Activated CD4-positive, alpha-beta T cell treated with anti-CD3 and anti-CD28 coated beads, Interleukin-2, amount 10 ng/mL, durations not matched to agents 24 days and 14 days (primary cell): ENCODE data around the gene FHOD3. TPM values are rescaled to one million over a fixed set of nuclear protein-coding genes. Genes with fewer than 3 reads are reported as not detected.

ENCODE experiments used
- DNase-seq: peaks from one replicate; pipeline ENCODE4 v3.0.0; 2022
- H3K27ac Mint-ChIP-seq: one replicate; pipeline ENCODE4 v1.8.0; 2022; ENCODE audit warnings: mild to moderate bottlenecking, mixed read lengths
- H3K27me3 Mint-ChIP-seq: one replicate; pipeline ENCODE4 v1.8.0; 2022; ENCODE audit warnings: mixed read lengths
- H3K36me3 Mint-ChIP-seq: one replicate; pipeline ENCODE4 v1.8.0; 2022; ENCODE audit warnings: low read depth, mild to moderate bottlenecking, mixed read lengths
- H3K4me1 Mint-ChIP-seq: one replicate; pipeline ENCODE4 v1.8.0; 2021; ENCODE audit warnings: mixed read lengths
- H3K4me3 Mint-ChIP-seq: one replicate; pipeline ENCODE4 v1.8.0; 2022; ENCODE audit warnings: mild to moderate bottlenecking, moderate library complexity, mixed read lengths
- H3K9me3 Mint-ChIP-seq: one replicate; pipeline ENCODE4 v1.8.0; 2021; ENCODE audit warnings: mixed read lengths
- intact Hi-C: fragments of 100-400 bp; cut with micrococcal nuclease; formaldehyde crosslinking; loops from one replicate; pipeline ENCODE4 v1.15.1; 2023
- total RNA-seq: library from RNA; stranded (reverse); gene quantifications from 2 replicates; pipeline ENCODE4 v1.2.3, GENCODE V29; 2022

The FHOD3 gene
- total RNA-seq, 1 donor from 2014 or later = not detected

GRCh38 chr18:36481935-36482334, 184.4 kb downstream of the FHOD3 start:
- no peaks in the 10 kb centered on the region for H3K36me3 Mint-ChIP-seq
- DNase-seq = no peak
- no peak overlapping the region for H3K4me3 Mint-ChIP-seq
- no peaks in the 10 kb centered on the region for H3K4me1 Mint-ChIP-seq
- H3K27ac Mint-ChIP-seq = no peak overlapping the region
- H3K9me3 Mint-ChIP-seq = no peaks in the 10 kb centered on the region
- peaks cover 2% of the 10 kb centered on the region for H3K27me3 Mint-ChIP-seq
- intact Hi-C loops = no loop called here

GRCh38 chr18:36484591-36484990, 187.1 kb downstream of the FHOD3 start:
- no peak for DNase-seq
- H3K4me1 Mint-ChIP-seq = no peaks in the 10 kb centered on the region
- no peaks in the 10 kb centered on the region for H3K36me3 Mint-ChIP-seq
- peaks cover 2% of the 10 kb centered on the region for H3K27me3 Mint-ChIP-seq
- no peak overlapping the region for H3K27ac Mint-ChIP-seq
- H3K4me3 Mint-ChIP-seq = no peak overlapping the region
- intact Hi-C loops = no loop called here
- H3K9me3 Mint-ChIP-seq = no peaks in the 10 kb centered on the region

GRCh38 chr18:36485772-36486171, 188.3 kb downstream of the FHOD3 start:
- Mint-ChIP-seq H3K9me3 (no peaks in the 10 kb centered on the region), H3K27ac (no peak overlapping the region), H3K4me1 (no peaks in the 10 kb centered on the region)

GRCh38 chr18:36488131-36488530, 190.6 kb downstream of the FHOD3 start:
- no peaks in the 10 kb centered on the region for H3K9me3 Mint-ChIP-seq
- no peaks in the 10 kb centered on the region for H3K4me1 Mint-ChIP-seq
- H3K27ac Mint-ChIP-seq = no peak overlapping the region
- H3K36me3 Mint-ChIP-seq = no peaks in the 10 kb centered on the region
- DNase-seq = no peak
- peaks cover 3% of the 10 kb centered on the region for H3K27me3 Mint-ChIP-seq
- no peak overlapping the region for H3K4me3 Mint-ChIP-seq
- intact Hi-C loops = no loop called here

More at GRCh38 chr18:36485772-36486171, 188.3 kb downstream of the FHOD3 start:
- no peak overlapping the region for H3K4me3 Mint-ChIP-seq
- H3K27me3 Mint-ChIP-seq = peaks cover 2% of the 10 kb centered on the region
- intact Hi-C loops = no loop called here
- DNase-seq = no peak
- no peaks in the 10 kb centered on the region for H3K36me3 Mint-ChIP-seq

GRCh38 chr18:36490897-36491296, 193.4 kb downstream of the FHOD3 start:
- H3K4me3 Mint-ChIP-seq = no peak overlapping the region
- H3K36me3 Mint-ChIP-seq = no peaks in the 10 kb centered on the region
- no peak for DNase-seq
- H3K27me3 Mint-ChIP-seq = peaks cover 3% of the 10 kb centered on the region
- H3K9me3 Mint-ChIP-seq = no peaks in the 10 kb centered on the region
- H3K4me1 Mint-ChIP-seq = no peaks in the 10 kb centered on the region
- intact Hi-C loops = no loop called here
- H3K27ac Mint-ChIP-seq = no peak overlapping the region

- Mint-ChIP-seq H3K9me3 (no peaks in the 10 kb centered on the region), H3K27me3 (peaks cover 3% of the 10 kb centered on the region), H3K36me3 (no peaks in the 10 kb centered on the region), H3K4me3 (no peak overlapping the region), H3K4me1 (no peaks in the 10 kb centered on the region), H3K27ac (no peak overlapping the region)
- intact Hi-C loops = no loop called here
- DNase-seq = no peak
These were observed 195.3 kb downstream of the FHOD3 start for GRCh38 chr18:36492604-36493329.

DNA sequence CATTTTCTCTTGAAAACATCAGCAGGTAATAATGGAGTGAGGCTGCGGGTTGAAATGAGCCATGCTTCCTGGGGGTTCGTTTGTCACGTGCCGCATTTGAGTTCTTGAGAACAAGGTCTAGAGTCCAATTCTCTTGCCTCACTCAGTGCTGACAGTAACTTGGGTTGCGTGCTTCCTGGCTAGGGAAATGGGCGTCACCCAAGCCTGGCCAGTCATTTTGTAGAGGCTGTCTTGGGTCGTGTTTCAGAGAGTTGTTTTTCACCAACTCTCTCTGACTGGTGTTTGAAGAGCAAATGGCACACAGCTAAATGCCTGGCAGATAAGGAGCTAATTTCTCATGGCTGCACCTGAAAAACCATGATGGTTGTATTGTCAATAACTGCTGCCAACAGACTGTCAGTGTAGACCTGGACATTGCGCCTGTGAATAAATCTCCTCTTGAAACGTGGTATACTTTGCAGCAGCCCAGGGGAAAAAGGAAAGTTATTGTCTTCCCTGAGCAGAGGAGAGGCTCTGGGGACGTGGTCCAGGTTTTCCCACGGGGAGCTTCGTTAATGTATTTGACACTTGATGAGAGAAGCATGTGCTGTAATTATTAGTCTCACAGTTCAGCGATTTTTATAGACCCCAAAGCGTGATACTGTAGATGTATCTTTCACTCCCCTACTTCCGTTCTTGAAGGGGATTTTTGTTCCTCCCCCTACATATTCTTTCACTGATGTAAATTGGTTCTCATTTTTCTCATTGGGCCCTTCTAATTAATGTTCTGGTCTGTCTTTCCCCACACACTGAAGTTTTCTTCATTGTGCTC, 196.0 kb downstream of the FHOD3 start:
- no peak overlapping the region for H3K4me3 Mint-ChIP-seq
- no peaks in the 10 kb centered on the region for H3K4me1 Mint-ChIP-seq
- intact Hi-C loops = no loop called here
- H3K36me3 Mint-ChIP-seq = no peaks in the 10 kb centered on the region
- DNase-seq = no peak
- H3K27me3 Mint-ChIP-seq = peaks cover 3% of the 10 kb centered on the region
- H3K9me3 Mint-ChIP-seq = no peaks in the 10 kb centered on the region
- no peak overlapping the region for H3K27ac Mint-ChIP-seq

- DNase-seq = no peak
- no peaks in the 10 kb centered on the region for H3K4me1 Mint-ChIP-seq
- H3K27ac Mint-ChIP-seq = no peak overlapping the region
- H3K27me3 Mint-ChIP-seq = peaks cover 3% of the 10 kb centered on the region
- no peaks in the 10 kb centered on the region for H3K36me3 Mint-ChIP-seq
- intact Hi-C loops = no loop called here
- H3K9me3 Mint-ChIP-seq = no peaks in the 10 kb centered on the region
- no peak overlapping the region for H3K4me3 Mint-ChIP-seq
These were observed 196.6 kb downstream of the FHOD3 start for GRCh38 chr18:36494160-36494437.

DNA sequence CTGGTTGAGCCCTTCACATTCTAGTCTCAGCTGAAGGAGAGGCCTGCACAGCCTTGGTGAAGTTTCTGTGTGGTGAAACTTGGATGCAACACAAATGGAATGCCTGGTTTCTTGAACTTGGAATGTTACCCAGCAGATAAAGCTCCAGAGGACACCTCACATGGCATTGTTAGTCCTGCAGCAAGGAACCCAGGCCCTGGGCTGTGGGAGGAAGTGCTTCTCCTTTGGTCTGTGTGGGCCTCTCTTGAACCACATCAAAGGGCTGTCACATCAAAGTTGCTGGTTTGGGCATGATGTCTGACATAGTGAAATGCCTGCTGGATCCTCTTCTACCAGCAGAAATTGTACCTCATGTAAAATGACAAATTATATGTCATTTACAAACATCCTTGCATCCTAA, 198.5 kb downstream of the FHOD3 start:
- DNase-seq = peak; percentile 58
- peaks cover 3% of the 10 kb centered on the region for H3K27me3 Mint-ChIP-seq
- no peaks in the 10 kb centered on the region for H3K36me3 Mint-ChIP-seq
- no peaks in the 10 kb centered on the region for H3K9me3 Mint-ChIP-seq
- H3K27ac Mint-ChIP-seq = no peak overlapping the region
- intact Hi-C loops = no loop called here
- H3K4me3 Mint-ChIP-seq = no peak overlapping the region
- H3K4me1 Mint-ChIP-seq = no peaks in the 10 kb centered on the region

DNA sequence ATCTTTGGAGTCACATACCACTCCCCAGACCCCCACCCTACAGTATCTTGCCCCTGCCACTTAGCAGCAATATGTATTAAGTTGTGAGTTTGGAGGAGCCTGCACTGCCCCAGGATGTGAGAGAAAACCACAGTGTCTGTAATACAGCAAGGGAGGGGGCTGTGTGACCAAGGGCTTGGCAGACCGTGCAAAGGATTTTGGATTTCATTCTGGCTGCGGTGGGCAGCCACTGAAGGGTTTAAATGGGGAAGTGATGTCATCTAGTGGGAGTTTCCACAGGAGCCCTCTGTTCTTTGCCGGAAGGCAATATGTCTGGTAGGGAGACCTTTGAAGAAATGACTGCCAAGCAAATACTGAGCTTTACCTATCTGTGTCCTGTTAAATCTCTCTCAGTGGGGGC, 202.4 kb downstream of the FHOD3 start:
- intact Hi-C loops = no loop called here
- Mint-ChIP-seq H3K4me1 (no peaks in the 10 kb centered on the region), H3K27ac (no peak overlapping the region), H3K36me3 (no peaks in the 10 kb centered on the region), H3K4me3 (no peak overlapping the region), H3K27me3 (no peaks in the 10 kb centered on the region), H3K9me3 (no peaks in the 10 kb centered on the region)
- DNase-seq = no peak

- Mint-ChIP-seq H3K4me3 (no peak overlapping the region), H3K27ac (no peak overlapping the region), H3K36me3 (no peaks in the 10 kb centered on the region), H3K9me3 (no peaks in the 10 kb centered on the region), H3K4me1 (no peaks in the 10 kb centered on the region), H3K27me3 (no peaks in the 10 kb centered on the region)
- DNase-seq = no peak
- intact Hi-C loops = no loop called here
These were observed 203.6 kb downstream of the FHOD3 start for GRCh38 chr18:36501100-36501499.

GRCh38 chr18:36503477-36503876, 206.0 kb downstream of the FHOD3 start:
- Mint-ChIP-seq H3K4me1 (no peaks in the 10 kb centered on the region), H3K9me3 (no peaks in the 10 kb centered on the region), H3K4me3 (no peak overlapping the region), H3K27ac (no peak overlapping the region), H3K27me3 (no peaks in the 10 kb centered on the region), H3K36me3 (no peaks in the 10 kb centered on the region)
- intact Hi-C loops = no loop called here
- no peak for DNase-seq

DNA sequence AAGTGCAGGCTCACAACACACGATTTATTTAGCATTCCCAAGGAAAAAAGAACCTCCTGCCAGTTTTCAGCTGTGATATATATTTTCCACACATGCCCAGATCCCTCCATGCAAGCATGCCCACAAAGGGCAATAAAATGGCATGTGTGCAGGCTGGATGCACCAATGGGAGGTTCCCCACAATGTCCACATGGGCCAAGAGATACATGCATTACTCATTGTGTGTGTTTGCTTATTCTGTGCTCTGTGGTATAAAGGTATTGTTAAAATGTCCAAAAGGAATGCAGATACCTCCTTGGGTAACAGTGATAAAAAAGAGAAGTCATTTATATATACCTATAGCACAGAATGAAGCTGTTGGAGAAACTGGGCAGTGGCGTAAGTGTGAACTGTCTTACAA, 207.4 kb downstream of the FHOD3 start:
- Mint-ChIP-seq H3K4me3 (no peak overlapping the region), H3K27ac (no peak overlapping the region), H3K9me3 (no peaks in the 10 kb centered on the region), H3K27me3 (no peaks in the 10 kb centered on the region), H3K36me3 (no peaks in the 10 kb centered on the region), H3K4me1 (no peaks in the 10 kb centered on the region)
- no peak for DNase-seq
- intact Hi-C loops = no loop called here

DNA sequence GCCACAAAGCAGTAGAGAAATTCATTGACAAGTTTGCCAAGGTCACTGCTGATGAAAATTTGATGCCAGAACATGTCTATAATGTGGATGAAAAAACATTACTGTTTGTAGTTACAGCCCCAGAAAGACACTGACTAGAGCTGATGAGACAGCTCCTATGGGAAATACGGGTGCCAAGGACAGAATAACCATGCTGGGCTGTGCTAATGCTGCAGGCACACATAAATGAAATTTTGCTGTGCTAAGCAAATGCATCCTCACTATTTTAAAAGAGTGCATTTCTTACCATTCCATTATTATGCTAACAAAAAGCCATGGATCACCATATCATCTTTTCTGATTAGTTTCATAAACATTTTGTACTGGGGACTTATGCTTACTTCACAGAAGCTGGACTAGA, 208.2 kb downstream of the FHOD3 start:
- H3K4me1 Mint-ChIP-seq = no peaks in the 10 kb centered on the region
- DNase-seq = no peak
- no peaks in the 10 kb centered on the region for H3K36me3 Mint-ChIP-seq
- H3K9me3 Mint-ChIP-seq = no peaks in the 10 kb centered on the region
- no peak overlapping the region for H3K27ac Mint-ChIP-seq
- no peak overlapping the region for H3K4me3 Mint-ChIP-seq
- H3K27me3 Mint-ChIP-seq = no peaks in the 10 kb centered on the region
- intact Hi-C loops = no loop called here
